PC-9 (cell line): ENCODE data around the gene NID1.

Source experiments
- CTCF ChIP-seq: fragments of 200-600 bp; sonication (generic); conservative IDR thresholded peaks from 2 replicates; pipeline ENCODE4 v1.6.1; 2017; ENCODE audit warnings: mixed run types, antibody characterized with exemption, mild to moderate bottlenecking, moderate library complexity
- EZH2 ChIP-seq: fragments of 200-600 bp; sonication (generic); IDR thresholded peaks from 2 replicates; pipeline ENCODE4 v1.8.0; 2017; ENCODE audit warnings: antibody characterized with exemption, low read depth

DNA sequence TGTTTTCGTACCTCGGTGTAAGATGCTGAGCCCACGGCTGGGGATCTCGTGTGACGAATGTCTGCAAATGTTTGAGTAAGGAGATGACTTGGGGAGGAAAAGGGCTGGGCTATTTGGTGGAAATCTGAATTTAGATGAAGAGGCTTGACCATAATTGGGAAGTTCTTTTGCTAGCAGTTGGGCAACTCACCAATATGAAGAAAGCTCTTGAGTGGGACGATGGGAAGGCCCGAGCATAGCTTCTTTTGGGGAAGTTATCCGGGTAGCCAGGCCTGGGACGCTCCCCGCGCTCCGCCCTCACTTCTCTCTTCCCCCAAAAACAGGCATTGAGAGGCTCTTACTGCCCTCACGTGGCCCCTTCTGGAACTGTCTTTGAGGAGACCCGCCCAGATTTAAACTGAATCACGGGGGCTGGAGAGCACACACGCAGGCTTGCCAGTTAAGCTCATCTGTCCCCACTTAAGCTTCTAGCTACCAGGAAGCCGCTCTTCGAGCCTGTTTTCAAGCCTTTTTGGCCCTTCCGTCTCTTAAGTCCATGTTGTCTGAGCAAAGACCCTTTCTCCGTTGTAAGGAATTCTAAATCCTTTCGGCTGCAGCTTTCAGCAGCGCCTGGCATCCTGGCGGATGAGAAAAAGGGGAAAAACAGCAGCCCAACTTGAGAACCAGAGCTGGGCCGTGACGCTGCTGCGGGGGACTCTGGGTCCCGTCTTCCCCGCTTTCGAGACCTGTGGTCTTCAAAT, 93.1 kb downstream of the NID1 start:
- TF ChIP-seq CTCF (peak; percentile 92), EZH2 (no peak)
